GM21529 (cell line): ENCODE results near the gene RNF40.
A peak's percentile ranks its signal among the peaks of the same experiment; 100 is the strongest.

ENCODE experiments used
- ATAC-seq: cut with Tn5 transposase; IDR thresholded peaks from one replicate; pipeline ENCODE4 v1.9.1; 2021; ENCODE audit not compliant: unreplicated experiment

Gene RNF40

GRCh38 chr16:30761928-30762902 lies at the start of gene RNF40, which contains the start of gene CFAP119:
TSS of gene RNF40 (plus strand) at chr16:30762322. CDS start at chr16:30762546, 224 bp downstream.
TSS of gene CFAP119 (minus strand) at chr16:30762062. CDS start at chr16:30761748, 314 bp downstream.
- ATAC-seq = peak; percentile 84

GRCh38 chr16:30715750-30716445 lies 46.2 kb upstream of the RNF40 start:
- no peak for ATAC-seq

DNA sequence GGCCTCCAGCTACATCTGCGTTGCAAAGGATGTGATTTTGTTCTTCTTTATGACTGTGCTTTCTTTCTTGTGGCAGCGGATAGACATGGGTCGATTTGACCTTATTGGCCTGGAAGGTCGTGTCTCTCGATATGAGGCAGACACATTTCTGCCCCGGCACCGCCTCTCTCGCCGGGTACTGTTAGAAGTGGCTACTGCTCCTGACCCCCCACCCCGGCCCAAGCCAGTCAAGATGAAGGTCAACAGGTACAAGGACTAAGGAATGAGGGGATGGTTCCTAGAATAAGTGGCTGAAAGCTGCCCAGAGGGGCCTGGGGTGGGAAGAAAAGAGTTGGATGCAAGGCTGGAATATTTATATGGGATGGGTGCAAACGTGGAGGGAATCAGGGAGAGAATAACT lies 42.0 kb upstream of the RNF40 start:
- no peak for ATAC-seq

DNA sequence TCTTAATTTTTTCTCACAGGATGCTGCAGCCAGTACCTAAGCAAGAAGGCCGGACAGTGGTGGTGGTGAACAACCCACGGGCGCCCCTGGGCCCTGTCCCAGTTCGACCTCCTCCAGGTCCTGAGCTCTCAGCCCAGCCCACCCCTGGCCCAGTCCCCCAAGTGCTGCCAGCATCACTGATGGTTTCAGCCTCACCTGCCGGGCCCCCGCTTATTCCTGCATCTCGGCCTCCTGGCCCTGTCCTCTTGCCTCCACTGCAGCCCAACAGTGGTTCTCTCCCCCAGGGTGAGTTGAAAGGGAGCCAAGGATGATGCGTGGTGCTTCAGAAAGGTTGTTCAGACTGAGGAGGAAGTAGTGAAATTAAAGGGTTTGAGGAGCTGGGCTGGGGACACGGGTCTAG lies 41.4 kb upstream of the RNF40 start:
- ATAC-seq = no peak

DNA sequence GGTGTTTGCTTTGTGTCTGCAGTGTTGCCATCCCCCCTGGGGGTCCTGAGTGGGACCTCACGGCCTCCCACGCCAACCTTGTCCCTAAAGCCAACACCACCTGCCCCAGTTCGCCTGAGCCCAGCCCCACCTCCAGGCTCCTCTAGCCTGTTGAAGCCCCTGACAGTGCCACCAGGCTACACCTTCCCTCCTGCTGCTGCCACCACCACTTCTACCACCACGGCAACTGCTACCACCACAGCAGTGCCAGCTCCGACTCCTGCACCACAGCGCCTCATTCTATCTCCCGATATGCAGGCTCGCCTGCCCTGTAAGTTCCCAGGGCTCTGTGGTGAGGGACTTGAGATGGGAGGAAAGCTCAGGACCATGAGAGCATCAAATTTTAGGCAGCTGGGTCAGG lies 41.0 kb upstream of the RNF40 start:
- no peak for ATAC-seq

DNA sequence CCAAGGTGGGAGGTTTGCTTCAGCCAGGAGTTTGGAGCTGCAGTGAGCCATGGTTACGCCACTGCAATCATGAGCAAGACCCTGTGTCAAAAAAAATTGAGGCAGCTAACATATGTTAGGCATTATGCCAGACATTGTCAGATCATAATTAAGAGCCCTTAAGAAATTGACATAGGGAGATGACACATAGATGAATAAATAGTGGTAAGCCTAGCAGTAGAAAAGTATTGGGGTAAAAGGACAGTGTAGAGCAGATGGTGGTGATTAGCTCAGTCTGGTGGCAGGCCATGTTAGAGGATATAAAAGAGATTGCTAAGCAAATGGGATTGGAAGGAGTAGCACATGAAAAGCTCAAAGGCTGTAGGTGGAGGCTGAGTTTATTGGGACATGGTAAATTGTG lies 40.5 kb upstream of the RNF40 start:
- no peak for ATAC-seq

- no peak for ATAC-seq
Observed at GRCh38 chr16:30722443-30722842, 39.7 kb upstream of the RNF40 start.

GRCh38 chr16:30722916-30723315 lies 39.2 kb upstream of the RNF40 start:
- ATAC-seq = no peak

DNA sequence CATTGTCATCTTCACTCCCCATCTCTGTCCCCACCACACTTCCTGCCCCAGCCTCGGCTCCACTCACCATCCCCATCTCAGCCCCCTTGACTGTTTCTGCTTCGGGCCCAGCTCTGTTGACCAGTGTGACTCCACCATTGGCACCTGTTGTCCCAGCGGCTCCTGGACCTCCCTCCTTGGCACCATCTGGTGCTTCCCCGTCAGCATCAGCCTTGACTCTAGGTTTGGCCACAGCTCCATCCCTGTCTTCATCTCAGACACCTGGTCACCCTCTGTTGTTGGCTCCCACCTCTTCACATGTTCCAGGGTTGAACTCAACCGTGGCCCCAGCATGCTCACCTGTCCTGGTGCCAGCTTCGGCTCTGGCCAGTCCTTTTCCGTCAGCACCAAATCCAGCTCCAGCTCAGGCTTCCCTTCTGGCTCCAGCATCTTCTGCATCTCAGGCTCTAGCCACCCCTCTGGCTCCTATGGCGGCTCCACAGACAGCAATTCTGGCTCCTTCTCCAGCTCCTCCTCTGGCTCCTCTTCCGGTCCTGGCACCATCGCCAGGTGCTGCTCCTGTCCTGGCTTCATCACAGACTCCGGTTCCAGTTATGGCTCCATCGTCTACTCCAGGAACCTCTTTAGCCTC lies 38.3 kb upstream of the RNF40 start:
- no peak for ATAC-seq

GRCh38 chr16:30724641-30725417 lies 37.3 kb upstream of the RNF40 start:
- ATAC-seq = no peak

- ATAC-seq = no peak
Observed at GRCh38 chr16:30725418-30725792, 36.7 kb upstream of the RNF40 start.

DNA sequence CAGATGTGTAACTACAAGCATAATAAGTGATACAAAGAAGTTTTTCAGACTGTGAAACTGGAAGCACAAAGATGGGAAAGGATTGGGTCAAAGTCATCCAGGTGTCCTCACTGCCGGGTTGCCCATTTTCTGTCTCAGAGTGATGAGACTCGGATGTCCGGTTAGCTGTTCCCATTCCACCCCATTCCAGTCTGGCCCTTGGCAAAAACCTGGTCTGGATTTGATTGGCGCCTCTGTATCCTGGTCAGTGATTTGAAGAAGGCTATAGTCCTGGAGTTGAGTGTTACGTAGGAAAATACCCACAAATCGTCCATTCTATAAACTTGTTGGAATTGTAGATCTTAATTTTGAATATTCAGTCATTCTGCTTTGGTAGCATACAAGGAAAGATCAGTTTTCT lies 33.8 kb upstream of the RNF40 start:
- ATAC-seq = no peak

GRCh38 chr16:30728899-30729672 lies 33.0 kb upstream of the RNF40 start:
- ATAC-seq = no peak

- no peak for ATAC-seq
Observed at GRCh38 chr16:30731411-30731810, 30.7 kb upstream of the RNF40 start.

DNA sequence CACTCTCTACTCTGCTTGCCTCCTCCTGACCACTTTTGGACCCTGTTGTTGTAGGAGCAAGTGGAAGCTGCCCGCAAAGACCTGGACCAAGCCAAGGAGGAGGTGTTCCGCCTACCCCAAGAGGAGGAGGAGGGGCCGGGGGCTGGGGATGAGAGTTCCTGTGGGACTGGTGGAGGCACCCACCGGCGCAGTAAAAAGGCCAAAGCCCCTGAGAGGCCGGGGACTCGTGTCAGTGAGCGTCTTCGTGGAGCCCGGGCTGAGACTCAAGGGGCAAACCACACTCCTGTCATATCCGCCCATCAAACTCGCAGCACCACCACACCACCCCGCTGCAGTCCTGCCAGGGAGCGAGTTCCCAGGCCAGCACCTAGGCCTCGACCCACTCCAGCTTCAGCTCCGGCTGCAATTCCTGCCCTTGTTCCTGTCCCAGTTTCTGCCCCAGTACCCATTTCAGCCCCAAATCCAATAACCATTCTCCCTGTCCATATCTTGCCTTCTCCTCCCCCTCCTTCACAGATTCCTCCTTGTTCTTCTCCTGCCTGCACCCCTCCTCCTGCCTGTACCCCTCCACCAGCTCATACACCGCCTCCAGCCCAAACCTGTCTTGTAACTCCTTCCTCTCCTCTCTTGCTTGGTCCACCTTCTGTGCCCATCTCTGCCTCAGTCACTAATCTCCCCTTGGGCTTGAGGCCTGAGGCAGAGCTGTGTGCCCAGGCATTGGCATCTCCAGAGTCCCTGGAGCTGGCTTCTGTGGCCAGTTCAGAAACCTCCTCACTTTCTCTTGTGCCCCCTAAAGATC lies 24.9 kb upstream of the RNF40 start:
- no peak for ATAC-seq

- no peak for ATAC-seq
Observed at GRCh38 chr16:30737794-30738648, 24.1 kb upstream of the RNF40 start.

GRCh38 chr16:30738984-30739951 lies 22.9 kb upstream of the RNF40 start:
- no peak for ATAC-seq
